WTC11 (cell line): ENCODE measurements around the gene ELMO3. TPM values are rescaled to one million over a fixed set of nuclear protein-coding genes. Genes with fewer than 3 reads are reported as not detected.

Experiments used
- CBFB ChIP-seq: sonication (generic); formaldehyde crosslinking; IDR thresholded peaks from 2 replicates; pipeline ENCODE4 v1.8.1; 2022; ENCODE audit warnings: mild to moderate bottlenecking, low read depth, missing genetic modification reagents
- CDX4 ChIP-seq: fragments of 250-450 bp; sonication (Bioruptor Pico); IDR thresholded peaks from 2 replicates; pipeline ENCODE4 v1.9.0; 2021; ENCODE audit warnings: moderate library complexity, mild to moderate bottlenecking, inconsistent platforms, borderline replicate concordance
- E2F1 ChIP-seq: sonication (generic); formaldehyde crosslinking; IDR thresholded peaks from 2 replicates; pipeline ENCODE4 v1.8.0; 2022; ENCODE audit warnings: mild to moderate bottlenecking, missing genetic modification reagents
- FOXJ3 ChIP-seq: sonication (generic); formaldehyde crosslinking; IDR thresholded peaks from 2 replicates; pipeline ENCODE4 v1.9.0; 2021; ENCODE audit warnings: missing genetic modification reagents, mild to moderate bottlenecking, borderline replicate concordance
- GRHL2 ChIP-seq: fragments of 250-450 bp; sonication (Bioruptor Pico); IDR thresholded peaks from 2 replicates; pipeline ENCODE4 v1.8.0; 2022; ENCODE audit warnings: mild to moderate bottlenecking, moderate library complexity; ENCODE audit not compliant: insufficient replicate concordance, severe bottlenecking
- HMGXB4 ChIP-seq: sonication (generic); formaldehyde crosslinking; IDR thresholded peaks from 2 replicates; pipeline ENCODE4 v1.8.1; 2023; ENCODE audit warnings: mild to moderate bottlenecking, moderate library complexity, missing genetic modification reagents
- IRF2 ChIP-seq: sonication (generic); formaldehyde crosslinking; IDR thresholded peaks from 2 replicates; pipeline ENCODE4 v1.8.0; 2022; ENCODE audit warnings: low read depth, missing genetic modification reagents, borderline replicate concordance
- OVOL2 ChIP-seq: fragments of 250-450 bp; sonication (Bioruptor Pico); IDR thresholded peaks from 2 replicates; pipeline ENCODE4 v1.9.0; 2021; ENCODE audit warnings: mild to moderate bottlenecking, borderline replicate concordance
- PREB ChIP-seq: sonication (generic); formaldehyde crosslinking; IDR thresholded peaks from 2 replicates; pipeline ENCODE4 v1.8.1; 2022; ENCODE audit warnings: mild to moderate bottlenecking, missing genetic modification reagents, moderate library complexity, borderline replicate concordance
- RORB ChIP-seq: fragments of 250-450 bp; sonication (Bioruptor Pico); IDR thresholded peaks from 2 replicates; pipeline ENCODE4 v1.9.0; 2021; ENCODE audit warnings: mild to moderate bottlenecking
- TEAD1 ChIP-seq: sonication (generic); formaldehyde crosslinking; IDR thresholded peaks from 2 replicates; pipeline ENCODE4 v1.8.0; 2022; ENCODE audit warnings: mild to moderate bottlenecking, missing genetic modification reagents
- ZNF396 ChIP-seq: fragments of 250-450 bp; sonication (Bioruptor Pico); IDR thresholded peaks from 2 replicates; pipeline ENCODE4 v1.8.0; 2021; ENCODE audit warnings: mild to moderate bottlenecking, moderate library complexity, borderline replicate concordance
- ZNF416 ChIP-seq: fragments of 250-450 bp; sonication (Bioruptor Pico); IDR thresholded peaks from 2 replicates; pipeline ENCODE4 v1.9.0; 2021; ENCODE audit warnings: mild to moderate bottlenecking, inconsistent platforms
- ZNF425 ChIP-seq: fragments of 250-450 bp; sonication (Bioruptor Pico); conservative IDR thresholded peaks from 2 replicates; pipeline ENCODE4 v1.9.0; 2021; ENCODE audit warnings: mild to moderate bottlenecking
- ZNF671 ChIP-seq: fragments of 250-450 bp; sonication (Bioruptor Pico); IDR thresholded peaks from 2 replicates; pipeline ENCODE4 v1.8.0; 2021; ENCODE audit warnings: mild to moderate bottlenecking
- total RNA-seq: library from RNA; stranded (reverse); gene quantifications from 3 replicates; pipeline ENCODE4 v1.2.3, GENCODE V29; 2021
- TF ChIP-seq, protein P1 (sequence below): fragments of 250-450 bp; sonication (Bioruptor Pico); IDR thresholded peaks from 2 replicates; pipeline ENCODE4 v1.9.0; 2021; ENCODE audit warnings: mild to moderate bottlenecking, borderline replicate concordance
- TF ChIP-seq, protein P2 (sequence below): fragments of 250-450 bp; sonication (Bioruptor Pico); IDR thresholded peaks from 2 replicates; pipeline ENCODE4 v1.9.0; 2021; ENCODE audit warnings: mild to moderate bottlenecking
- TF ChIP-seq, protein P3 (sequence below): sonication (generic); formaldehyde crosslinking; IDR thresholded peaks from 2 replicates; pipeline ENCODE4 v1.8.1; 2023; ENCODE audit warnings: mild to moderate bottlenecking, missing genetic modification reagents, moderate library complexity

The ELMO3 gene
- total RNA-seq, 1 experiment from 2014 or later, result 13.6 TPM

DNA sequence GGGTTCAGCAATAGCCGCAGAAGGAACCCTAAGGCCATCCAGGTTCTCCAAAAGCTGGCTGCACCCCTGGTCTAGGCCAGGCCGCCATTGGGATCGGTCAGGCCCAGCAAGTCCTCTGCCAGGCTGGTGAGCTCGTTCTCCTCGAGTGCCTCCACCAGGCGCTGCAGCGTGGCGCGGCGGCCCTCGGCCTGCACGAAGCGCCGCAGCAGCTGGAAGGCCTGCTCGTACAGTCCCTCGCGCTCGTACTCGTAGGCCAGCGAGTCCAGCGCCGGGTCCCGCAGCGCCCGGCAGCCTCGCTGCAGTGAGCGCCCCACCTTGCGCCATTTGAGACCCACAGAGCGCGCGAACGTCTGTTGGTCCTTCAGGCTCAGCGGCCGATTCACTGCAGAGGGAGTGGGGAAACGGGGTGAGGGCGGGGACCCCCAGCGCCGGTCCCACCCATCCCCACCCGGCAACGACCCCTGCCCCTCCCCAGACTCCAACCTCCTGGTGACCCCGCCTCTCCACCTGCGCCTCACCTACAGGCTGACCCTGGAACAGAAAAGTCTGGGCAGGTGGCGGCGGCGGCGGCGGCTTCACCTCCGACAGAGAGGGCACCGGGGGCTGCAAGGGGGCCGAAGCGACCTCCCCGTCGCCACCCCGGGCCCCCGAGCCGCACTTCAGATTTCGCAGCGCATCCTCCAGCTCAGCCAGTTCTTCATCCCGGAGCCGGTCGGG lies 44.2 kb upstream of the ELMO3 start (continued):
- TF ChIP-seq E2F1 (CRISPR knock-in tag), result no peak
- TF ChIP-seq ZNF396, result no peak
- no peak for TF ChIP-seq FOXJ3 (CRISPR knock-in tag)
- no peak for TF ChIP-seq IRF2 (CRISPR knock-in tag)
- no peak for TF ChIP-seq ZNF671 (CRISPR knock-in tag)
- TF ChIP-seq RORB (CRISPR knock-in tag), result no peak
- TF ChIP-seq TEAD1 (CRISPR knock-in tag), result 0 out of 2 replicates have a peak, but pooled peaks have one; percentile 57
- TF ChIP-seq OVOL2 (CRISPR knock-in tag), result no peak
- TF ChIP-seq CDX4, result no peak
- TF ChIP-seq CBFB (CRISPR knock-in tag), result no peak
- no peak for TF ChIP-seq ZNF425 (CRISPR knock-in tag)
- TF ChIP-seq, protein P1, sequence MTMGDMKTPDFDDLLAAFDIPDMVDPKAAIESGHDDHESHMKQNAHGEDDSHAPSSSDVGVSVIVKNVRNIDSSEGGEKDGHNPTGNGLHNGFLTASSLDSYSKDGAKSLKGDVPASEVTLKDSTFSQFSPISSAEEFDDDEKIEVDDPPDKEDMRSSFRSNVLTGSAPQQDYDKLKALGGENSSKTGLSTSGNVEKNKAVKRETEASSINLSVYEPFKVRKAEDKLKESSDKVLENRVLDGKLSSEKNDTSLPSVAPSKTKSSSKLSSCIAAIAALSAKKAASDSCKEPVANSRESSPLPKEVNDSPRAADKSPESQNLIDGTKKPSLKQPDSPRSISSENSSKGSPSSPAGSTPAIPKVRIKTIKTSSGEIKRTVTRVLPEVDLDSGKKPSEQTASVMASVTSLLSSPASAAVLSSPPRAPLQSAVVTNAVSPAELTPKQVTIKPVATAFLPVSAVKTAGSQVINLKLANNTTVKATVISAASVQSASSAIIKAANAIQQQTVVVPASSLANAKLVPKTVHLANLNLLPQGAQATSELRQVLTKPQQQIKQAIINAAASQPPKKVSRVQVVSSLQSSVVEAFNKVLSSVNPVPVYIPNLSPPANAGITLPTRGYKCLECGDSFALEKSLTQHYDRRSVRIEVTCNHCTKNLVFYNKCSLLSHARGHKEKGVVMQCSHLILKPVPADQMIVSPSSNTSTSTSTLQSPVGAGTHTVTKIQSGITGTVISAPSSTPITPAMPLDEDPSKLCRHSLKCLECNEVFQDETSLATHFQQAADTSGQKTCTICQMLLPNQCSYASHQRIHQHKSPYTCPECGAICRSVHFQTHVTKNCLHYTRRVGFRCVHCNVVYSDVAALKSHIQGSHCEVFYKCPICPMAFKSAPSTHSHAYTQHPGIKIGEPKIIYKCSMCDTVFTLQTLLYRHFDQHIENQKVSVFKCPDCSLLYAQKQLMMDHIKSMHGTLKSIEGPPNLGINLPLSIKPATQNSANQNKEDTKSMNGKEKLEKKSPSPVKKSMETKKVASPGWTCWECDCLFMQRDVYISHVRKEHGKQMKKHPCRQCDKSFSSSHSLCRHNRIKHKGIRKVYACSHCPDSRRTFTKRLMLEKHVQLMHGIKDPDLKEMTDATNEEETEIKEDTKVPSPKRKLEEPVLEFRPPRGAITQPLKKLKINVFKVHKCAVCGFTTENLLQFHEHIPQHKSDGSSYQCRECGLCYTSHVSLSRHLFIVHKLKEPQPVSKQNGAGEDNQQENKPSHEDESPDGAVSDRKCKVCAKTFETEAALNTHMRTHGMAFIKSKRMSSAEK (CRISPR knock-in tag), result no peak
- no peak for TF ChIP-seq GRHL2 (CRISPR knock-in tag)
- TF ChIP-seq PREB, result no peak
- TF ChIP-seq, protein P2, sequence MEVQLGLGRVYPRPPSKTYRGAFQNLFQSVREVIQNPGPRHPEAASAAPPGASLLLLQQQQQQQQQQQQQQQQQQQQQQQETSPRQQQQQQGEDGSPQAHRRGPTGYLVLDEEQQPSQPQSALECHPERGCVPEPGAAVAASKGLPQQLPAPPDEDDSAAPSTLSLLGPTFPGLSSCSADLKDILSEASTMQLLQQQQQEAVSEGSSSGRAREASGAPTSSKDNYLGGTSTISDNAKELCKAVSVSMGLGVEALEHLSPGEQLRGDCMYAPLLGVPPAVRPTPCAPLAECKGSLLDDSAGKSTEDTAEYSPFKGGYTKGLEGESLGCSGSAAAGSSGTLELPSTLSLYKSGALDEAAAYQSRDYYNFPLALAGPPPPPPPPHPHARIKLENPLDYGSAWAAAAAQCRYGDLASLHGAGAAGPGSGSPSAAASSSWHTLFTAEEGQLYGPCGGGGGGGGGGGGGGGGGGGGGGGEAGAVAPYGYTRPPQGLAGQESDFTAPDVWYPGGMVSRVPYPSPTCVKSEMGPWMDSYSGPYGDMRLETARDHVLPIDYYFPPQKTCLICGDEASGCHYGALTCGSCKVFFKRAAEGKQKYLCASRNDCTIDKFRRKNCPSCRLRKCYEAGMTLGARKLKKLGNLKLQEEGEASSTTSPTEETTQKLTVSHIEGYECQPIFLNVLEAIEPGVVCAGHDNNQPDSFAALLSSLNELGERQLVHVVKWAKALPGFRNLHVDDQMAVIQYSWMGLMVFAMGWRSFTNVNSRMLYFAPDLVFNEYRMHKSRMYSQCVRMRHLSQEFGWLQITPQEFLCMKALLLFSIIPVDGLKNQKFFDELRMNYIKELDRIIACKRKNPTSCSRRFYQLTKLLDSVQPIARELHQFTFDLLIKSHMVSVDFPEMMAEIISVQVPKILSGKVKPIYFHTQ (CRISPR knock-in tag), result no peak
- TF ChIP-seq, protein P3, sequence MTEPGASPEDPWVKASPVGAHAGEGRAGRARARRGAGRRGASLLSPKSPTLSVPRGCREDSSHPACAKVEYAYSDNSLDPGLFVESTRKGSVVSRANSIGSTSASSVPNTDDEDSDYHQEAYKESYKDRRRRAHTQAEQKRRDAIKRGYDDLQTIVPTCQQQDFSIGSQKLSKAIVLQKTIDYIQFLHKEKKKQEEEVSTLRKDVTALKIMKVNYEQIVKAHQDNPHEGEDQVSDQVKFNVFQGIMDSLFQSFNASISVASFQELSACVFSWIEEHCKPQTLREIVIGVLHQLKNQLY (CRISPR knock-in tag), result no peak
- no peak for TF ChIP-seq ZNF416 (CRISPR knock-in tag)
- TF ChIP-seq HMGXB4, result no peak
- TF ChIP-seq, all 79 proteins: peak for 19
